Measurements from ENCODE around the gene C1QTNF3. TPM values are rescaled to one million over a fixed set of nuclear protein-coding genes. Genes with fewer than 3 reads are reported as not detected.

Gene C1QTNF3
- total RNA-seq, 4 donors from 2014 or later, result 5.0 to 9.4 (median 7.0) TPM

GRCh38 chr5:34064656-34065055 lies 21.6 kb upstream of the C1QTNF3 start:
- 95 to 97% methylated on average over 6 of the region's 6 CpGs for WGBS, 2 donors
- H3K9me3 ChIP-seq, result no peaks in the 10 kb centered on the region
- H3K27me3 ChIP-seq, result no peaks in the 10 kb centered on the region
- peaks cover 0 to 34% (median 0%) of the 10 kb centered on the region in 3 donors for H3K36me3 ChIP-seq
- TF ChIP-seq EP300 (IDR thresholded peaks at IDR 0.05), result no peak
- TF ChIP-seq CTCF (IDR thresholded peaks at IDR 0.05), result no peak
- TF ChIP-seq POLR2A (IDR thresholded peaks at IDR 0.05), result no peak
- H3K4me3 ChIP-seq, result no peak overlapping the region
- no peaks in the 10 kb centered on the region for H3K4me1 ChIP-seq
- H3K27ac ChIP-seq, result no peak overlapping the region
- no peak for DNase-seq (ENCODE audit: low spot score in 2 of 2)

DNA sequence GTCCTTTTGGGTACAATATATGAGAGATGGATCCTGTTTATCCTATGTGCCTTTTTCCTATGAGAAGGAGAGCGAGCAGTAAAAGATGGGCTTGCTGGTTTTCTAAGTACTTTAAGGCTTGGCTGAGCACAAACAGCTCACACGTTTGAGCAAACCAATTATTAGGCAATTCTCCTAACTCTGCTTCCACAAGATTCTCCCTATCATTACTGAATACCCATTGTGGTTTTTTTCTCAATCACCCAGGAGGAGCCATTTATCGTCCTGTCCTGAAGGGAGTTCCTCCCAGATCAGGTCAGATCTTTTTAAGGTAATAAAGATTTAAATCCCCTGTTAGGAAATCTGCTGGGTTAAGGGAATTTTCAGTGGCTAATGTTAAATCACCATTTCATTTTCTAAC lies 19.4 kb upstream of the C1QTNF3 start:
- peaks cover 0 to 49% (median 0%) of the 10 kb centered on the region in 3 donors for H3K36me3 ChIP-seq
- TF ChIP-seq CTCF (IDR thresholded peaks at IDR 0.05), result no peak
- TF ChIP-seq POLR2A (IDR thresholded peaks at IDR 0.05), result no peak
- TF ChIP-seq EP300 (IDR thresholded peaks at IDR 0.05), result no peak
- 73 to 82% methylated on average over 3 of the region's 3 CpGs for whole genome bisulfite sequencing, 2 donors
- no peak overlapping the region for H3K27ac ChIP-seq
- no peaks in the 10 kb centered on the region for H3K27me3 ChIP-seq
- H3K4me1 ChIP-seq, result no peaks in the 10 kb centered on the region
- no peaks in the 10 kb centered on the region for H3K9me3 ChIP-seq
- no peak for DNase-seq (ENCODE audit: low spot score in 2 of 2)
- H3K4me3 ChIP-seq, result no peak overlapping the region

DNA sequence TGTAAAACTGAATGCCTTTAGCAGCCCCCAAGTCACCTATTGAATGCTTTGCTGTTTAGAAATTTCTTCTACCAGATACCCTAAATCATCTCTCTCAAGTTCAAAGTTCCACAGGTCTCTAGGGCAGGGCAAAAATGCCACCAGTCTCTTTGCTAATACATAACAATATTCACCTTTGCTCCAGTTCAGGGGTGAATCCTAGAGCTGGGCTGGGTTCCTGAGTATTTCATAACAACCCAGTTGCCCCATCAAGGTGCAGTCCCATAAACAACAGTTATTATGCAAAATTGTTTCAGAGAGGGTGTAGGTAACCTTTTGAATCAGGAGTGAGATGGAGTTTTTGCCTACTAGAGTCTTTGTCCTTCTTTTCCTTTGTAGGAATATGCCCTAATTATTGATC lies 19.0 kb upstream of the C1QTNF3 start:
- H3K4me1 ChIP-seq, result no peaks in the 10 kb centered on the region
- peaks cover 0 to 49% (median 0%) of the 10 kb centered on the region in 3 donors for H3K36me3 ChIP-seq
- no peaks in the 10 kb centered on the region for H3K27me3 ChIP-seq
- no peaks in the 10 kb centered on the region for H3K9me3 ChIP-seq
- H3K4me3 ChIP-seq, result no peak overlapping the region
- no peak for DNase-seq (ENCODE audit: low spot score in 2 of 2)
- no peak overlapping the region for H3K27ac ChIP-seq
- no peak for TF ChIP-seq CTCF (IDR thresholded peaks at IDR 0.05)

- Histone ChIP-seq H3K27ac (no peak overlapping the region), H3K27me3 (no peaks in the 10 kb centered on the region), H3K36me3 (peaks cover 0 to 37% (median 0%) of the 10 kb centered on the region in 3 donors), H3K9me3 (no peaks in the 10 kb centered on the region), H3K4me1 (no peaks in the 10 kb centered on the region), H3K4me3 (no peak overlapping the region)
- WGBS, 2 donors, result 90 to 97% methylated on average over 1 of the region's 1 CpG
- TF ChIP-seq EP300 (IDR thresholded peaks at IDR 0.05), result no peak
- no peak for TF ChIP-seq POLR2A (IDR thresholded peaks at IDR 0.05)
- no peak for TF ChIP-seq CTCF (IDR thresholded peaks at IDR 0.05)
- no peak for DNase-seq (ENCODE audit: low spot score in 2 of 2)
Observed at GRCh38 chr5:34059977-34060376, 17.0 kb upstream of the C1QTNF3 start.

GRCh38 chr5:34058532-34058931 lies 15.5 kb upstream of the C1QTNF3 start:
- Histone ChIP-seq H3K27ac (no peak overlapping the region), H3K9me3 (no peaks in the 10 kb centered on the region), H3K27me3 (no peaks in the 10 kb centered on the region), H3K4me3 (no peak overlapping the region), H3K36me3 (peaks cover 0 to 29% (median 0%) of the 10 kb centered on the region in 3 donors), H3K4me1 (no peaks in the 10 kb centered on the region)
- TF ChIP-seq CTCF (IDR thresholded peaks at IDR 0.05) (no peak), EP300 (IDR thresholded peaks at IDR 0.05) (no peak), POLR2A (IDR thresholded peaks at IDR 0.05) (no peak)
- WGBS, 2 donors, result 92 to 93% methylated on average over 2 of the region's 2 CpGs
- DNase-seq (ENCODE audit: low spot score in 2 of 2), result no peak

All from tibial nerve (tissue), 4 donors.